Gastroesophageal sphincter (tissue), 4 donors: ENCODE results near the gene CYTIP. TPM values are rescaled to one million over a fixed set of nuclear protein-coding genes. Genes with fewer than 3 reads are reported as not detected.
"Not testable (repeated sequence)": the region's sequence is repeated elsewhere in the genome, so short reads cannot be mapped to it uniquely, and the experiment has no call there.

Source experiments
- ATAC-seq: fragments of 150-250 bp; one replicate; pipeline ENCODE4 v1.9.1; 2016; ENCODE audit warnings: mild to moderate bottlenecking, moderate library complexity
- H3K27ac ChIP-seq, 4 donors: fragments of 200-600 bp; sonication (generic) in 3 of 4; 1 replicate in 3 of 4; 2 replicates in 1 of 4; pipeline ENCODE4 v1.5.1; 2016 to 2019
- H3K27me3 ChIP-seq: fragments of 200-600 bp; sonication (generic); one replicate; pipeline ENCODE4 v1.5.1; 2019
- H3K36me3 ChIP-seq, 2 donors: fragments of 200-600 bp; sonication (generic); one replicate each; pipeline ENCODE4 v1.5.1; 2019; ENCODE audit warnings: control low read depth in 1 of 2
- H3K4me1 ChIP-seq, 3 donors: fragments of 200-600 bp; sonication (generic); 1 replicate in 2 of 3; 2 replicates in 1 of 3; pipeline ENCODE4 v1.5.1; 2016 to 2019; ENCODE audit warnings: control low read depth in 2 of 3
- H3K4me3 ChIP-seq, 2 donors: fragments of 200-600 bp; sonication (generic); one replicate each; pipeline ENCODE4 v1.5.1; 2019; ENCODE audit warnings: mild to moderate bottlenecking in 1 of 2, moderate library complexity in 1 of 2
- H3K9me3 ChIP-seq, 3 donors: fragments of 200-600 bp; sonication (generic); one replicate each; pipeline ENCODE4 v1.5.1; 2017 to 2019; ENCODE audit warnings: control low read depth in 2 of 3
- CTCF ChIP-seq, 4 experiments: fragments of 200-600 bp in 2 of 4; fragments of 450-650 bp in 2 of 4; sonication (generic) in 1 of 4; IDR thresholded peaks; one replicate each; pipeline ENCODE4 v1.5.1; 2017 to 2019; ENCODE audit warnings: antibody characterized with exemption in 4 of 4, mild to moderate bottlenecking in 2 of 4, moderate library complexity in 2 of 4
- EP300 ChIP-seq: sonication (generic); formaldehyde crosslinking; IDR thresholded peaks from one replicate; pipeline ENCODE4 v1.6.1; 2017; ENCODE audit warnings: antibody characterized with exemption, mild to moderate bottlenecking
- POLR2A ChIP-seq, 2 donors: fragments of 450-650 bp; IDR thresholded peaks; one replicate each; pipeline ENCODE4 v1.6.1; 2017; ENCODE audit warnings: antibody characterized with exemption in 2 of 2, mild to moderate bottlenecking in 2 of 2, moderate library complexity in 1 of 2
- POLR2AphosphoS5 ChIP-seq: sonication (generic); formaldehyde crosslinking; IDR thresholded peaks from one replicate; pipeline ENCODE4 v1.6.1; 2017; ENCODE audit warnings: antibody characterized with exemption
- WGBS, 2 donors: methylation state at CpG; one replicate each; pipeline ENCODE4 v1.1.5; 2018; ENCODE audit warnings: low coverage in 1 of 2; 5-methylcytosine and 5-hydroxymethylcytosine counted together
- total RNA-seq, 4 donors: library from RNA; depleted of rRNA; stranded (reverse); fragments of >200 nt; gene quantifications; one replicate each; pipeline ENCODE4 v1.1.0, GENCODE V29; 2016

The CYTIP gene
- total RNA-seq, 4 donors from 2014 or later, result 1.6 to 10.6 (median 3.2) TPM

- ATAC-seq, result no peak
- no peaks in the 10 kb centered on the region for H3K9me3 ChIP-seq
- no peak overlapping the region for H3K4me3 ChIP-seq
- no peaks in the 10 kb centered on the region for H3K36me3 ChIP-seq
- H3K27me3 ChIP-seq, result no peaks in the 10 kb centered on the region
- no peak overlapping the region for H3K27ac ChIP-seq
- TF ChIP-seq POLR2A (IDR thresholded peaks at IDR 0.05), result no peak
- TF ChIP-seq POLR2AphosphoS5, result no peak
- TF ChIP-seq EP300, result no peak
- H3K4me1 ChIP-seq, result no peaks in the 10 kb centered on the region
- 100% methylated on average over 3 of the region's 3 CpGs for WGBS, 2 donors
Measured at GRCh38 chr2:157411624-157412336, 32.1 kb downstream of the CYTIP start.

DNA sequence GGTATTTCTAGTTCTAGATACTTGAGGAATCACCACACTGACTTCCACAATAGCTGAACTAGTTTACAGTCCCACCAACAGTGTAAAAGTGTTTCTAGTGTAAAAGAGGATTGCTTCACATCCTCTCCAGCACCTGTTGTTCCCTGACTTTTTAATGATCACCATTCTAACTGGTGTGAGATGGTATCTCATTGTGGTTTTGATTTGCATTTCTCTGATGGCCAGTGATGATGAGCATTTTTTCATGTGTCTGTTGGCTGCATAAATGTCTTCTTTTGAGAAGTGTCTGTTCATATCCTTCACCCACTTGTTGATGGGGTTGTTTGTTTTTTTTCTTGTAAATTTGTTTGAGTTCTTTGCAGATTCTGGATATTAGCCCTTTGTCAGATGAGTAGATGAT is 38.5 kb downstream of the CYTIP start:
- H3K4me1 ChIP-seq, H3K36me3 ChIP-seq, H3K9me3 ChIP-seq, H3K4me3 ChIP-seq, H3K27me3 ChIP-seq, ATAC-seq, H3K27ac ChIP-seq: not testable (repeated sequence)

GRCh38 chr2:157404363-157404762 is 39.5 kb downstream of the CYTIP start:
- no peak for ATAC-seq
- H3K4me3 ChIP-seq, result no peak overlapping the region
- no peak for TF ChIP-seq EP300
- TF ChIP-seq POLR2AphosphoS5, result no peak
- no peaks in the 10 kb centered on the region for H3K27me3 ChIP-seq
- no peak overlapping the region for H3K27ac ChIP-seq
- WGBS, 2 donors, result 27 to 53% methylated on average over 2 of the region's 2 CpGs
- no peaks in the 10 kb centered on the region for H3K9me3 ChIP-seq
- no peaks in the 10 kb centered on the region for H3K4me1 ChIP-seq
- no peaks in the 10 kb centered on the region for H3K36me3 ChIP-seq

DNA sequence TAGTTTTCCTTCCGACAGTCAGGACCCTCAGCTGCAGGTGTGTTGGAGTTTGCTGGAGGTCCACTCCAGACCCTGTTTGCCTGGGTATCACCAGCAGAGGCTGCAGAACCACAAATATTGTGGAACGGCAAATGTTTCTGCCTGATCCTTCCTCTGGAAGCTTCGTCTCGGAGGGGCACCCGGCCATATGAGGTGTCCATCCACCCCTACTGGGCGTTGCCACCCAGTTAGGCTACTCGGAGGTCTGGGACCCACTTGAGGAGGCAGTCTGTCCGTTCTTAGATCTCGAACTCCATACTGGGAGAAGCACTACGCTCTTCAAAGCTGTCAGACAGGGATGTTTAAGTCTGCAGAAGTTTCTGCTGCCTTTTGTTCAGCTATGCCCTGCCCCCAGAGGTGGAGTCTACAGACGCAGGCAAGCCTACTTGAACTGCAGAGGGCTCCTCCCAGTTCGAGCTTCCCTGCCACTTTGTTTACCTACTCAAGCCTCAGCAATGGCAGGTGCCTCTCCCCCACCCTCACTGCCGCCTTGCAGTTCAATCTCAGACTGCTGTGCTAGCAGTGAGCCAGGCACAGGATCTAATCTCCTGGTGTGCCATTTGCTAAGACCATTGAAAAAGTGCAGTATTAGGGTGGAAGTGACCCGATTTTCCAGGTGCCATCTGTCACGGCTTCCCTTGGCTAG is 40.9 kb downstream of the CYTIP start:
- not testable (repeated sequence) for H3K27ac ChIP-seq, H3K36me3 ChIP-seq, H3K9me3 ChIP-seq, H3K27me3 ChIP-seq, ATAC-seq, H3K4me1 ChIP-seq, H3K4me3 ChIP-seq
- 74 to 100% methylated on average over 1 to 3 of the region's 15 CpGs for WGBS, 2 donors

DNA sequence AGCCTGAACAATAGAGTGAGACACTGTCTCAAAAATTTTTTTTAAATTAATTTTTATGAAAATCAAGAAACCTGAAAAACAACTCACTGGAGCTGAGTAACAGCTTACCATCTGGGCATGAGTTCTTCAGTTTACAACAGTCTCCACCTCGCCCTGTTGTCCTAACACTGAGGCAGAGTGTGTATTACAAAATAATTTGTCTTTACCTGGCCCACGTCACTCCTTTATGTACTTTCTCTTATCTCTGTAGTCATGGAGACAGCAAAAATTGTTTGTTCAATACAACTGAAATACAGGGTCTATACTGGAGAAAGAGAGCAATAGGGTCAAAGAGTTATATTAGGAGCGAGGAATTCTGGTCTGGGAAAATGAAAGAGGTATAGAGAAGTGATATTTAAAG is 48.1 kb downstream of the CYTIP start:
- TF ChIP-seq EP300, result no peak
- no peak for TF ChIP-seq CTCF (IDR thresholded peaks at IDR 0.05)
- TF ChIP-seq POLR2A (IDR thresholded peaks at IDR 0.05), result no peak
- TF ChIP-seq POLR2AphosphoS5, result no peak
- Histone ChIP-seq H3K9me3 (no peaks in the 10 kb centered on the region), H3K4me3 (no peak overlapping the region), H3K27me3 (no peaks in the 10 kb centered on the region), H3K4me1 (no peaks in the 10 kb centered on the region), H3K36me3 (no peaks in the 10 kb centered on the region), H3K27ac (no peak overlapping the region)
- no peak for ATAC-seq
- WGBS, 2 donors, result 53 to 58% methylated on average over 3 of the region's 3 CpGs

- H3K9me3 ChIP-seq, result no peaks in the 10 kb centered on the region
- no peak for TF ChIP-seq POLR2A (IDR thresholded peaks at IDR 0.05)
- H3K4me3 ChIP-seq, result no peak overlapping the region
- H3K27ac ChIP-seq, result no peak overlapping the region
- no peaks in the 10 kb centered on the region for H3K27me3 ChIP-seq
- no peaks in the 10 kb centered on the region for H3K36me3 ChIP-seq
- WGBS, 2 donors, result 67 to 78% methylated on average over 1 of the region's 1 CpG
- no peaks in the 10 kb centered on the region for H3K4me1 ChIP-seq
- ATAC-seq, result no peak
Measured at GRCh38 chr2:157394928-157395327, 49.0 kb downstream of the CYTIP start.

- WGBS, 2 donors, result 64 to 69% methylated on average over 3 of the region's 3 CpGs
- H3K27ac ChIP-seq, result no peak overlapping the region
- no peak overlapping the region for H3K4me3 ChIP-seq
- TF ChIP-seq EP300 (no peak), CTCF (IDR thresholded peaks at IDR 0.05) (no peak)
- H3K36me3 ChIP-seq, result no peaks in the 10 kb centered on the region
- no peaks in the 10 kb centered on the region for H3K27me3 ChIP-seq
- H3K4me1 ChIP-seq, result no peaks in the 10 kb centered on the region
- no peaks in the 10 kb centered on the region for H3K9me3 ChIP-seq
- ATAC-seq, result no peak
Measured at GRCh38 chr2:157393348-157393747, 50.5 kb downstream of the CYTIP start.
